AG04450 (cell line): ENCODE data around the gene TMEM154. TPM values are rescaled to one million over a fixed set of nuclear protein-coding genes. Genes with fewer than 3 reads are reported as not detected.

Experiments
- CTCF ChIA-PET: fragments of 300-600, 350-600 bp; formaldehyde crosslinking; extraction: SDS; loops from one replicate; lab custom pipeline; 2022; ENCODE audit warnings: antibody characterized with exemption, inconsistent platforms; lab: Charles Lee
- POLR2A ChIA-PET: fragments of 350-600 bp; formaldehyde crosslinking; extraction: SDS; loops from one replicate; lab custom pipeline; 2021; ENCODE audit warnings: antibody characterized with exemption, inconsistent platforms; lab: Yijun Ruan, JAX
- DNase-seq: peaks from one replicate; pipeline ENCODE4 v3.0.0-alpha.2; 2011; ENCODE audit warnings: low read depth, low spot score
- H3K27ac ChIP-seq: one replicate; pipeline ENCODE4 v1.5.1; 2012; ENCODE audit warnings: low read depth, low read length, control low read depth
- H3K27me3 ChIP-seq: one replicate; pipeline ENCODE4 v1.6.0; 2012; ENCODE audit warnings: low read length; ENCODE audit not compliant: control insufficient read depth, insufficient read depth
- H3K4me3 ChIP-seq: 2 replicates; pipeline ENCODE4 v1.5.1; 2011; ENCODE audit warnings: mild to moderate bottlenecking, low read depth, low read length, control low read depth
- H3K9me3 ChIP-seq: 2 replicates; pipeline ENCODE4 v1.5.1; 2012; ENCODE audit warnings: low read length; ENCODE audit not compliant: control insufficient read depth, insufficient read depth
- polyA plus RNA-seq: library from polyadenylated mRNA; depleted of rRNA; stranded (reverse); fragments of >200 nt; gene quantifications from 2 replicates; pipeline ENCODE4 v1.2.3, GENCODE V29; 2011
- TF ChIP-seq, protein P1 (sequence below): IDR thresholded peaks from 2 replicates; pipeline ENCODE4 v1.5.1; 2011; ENCODE audit warnings: low read depth, low read length, control low read depth, inconsistent platforms

The TMEM154 gene
- polyA plus RNA-seq, 1 experiment: 0.63 TPM

DNA sequence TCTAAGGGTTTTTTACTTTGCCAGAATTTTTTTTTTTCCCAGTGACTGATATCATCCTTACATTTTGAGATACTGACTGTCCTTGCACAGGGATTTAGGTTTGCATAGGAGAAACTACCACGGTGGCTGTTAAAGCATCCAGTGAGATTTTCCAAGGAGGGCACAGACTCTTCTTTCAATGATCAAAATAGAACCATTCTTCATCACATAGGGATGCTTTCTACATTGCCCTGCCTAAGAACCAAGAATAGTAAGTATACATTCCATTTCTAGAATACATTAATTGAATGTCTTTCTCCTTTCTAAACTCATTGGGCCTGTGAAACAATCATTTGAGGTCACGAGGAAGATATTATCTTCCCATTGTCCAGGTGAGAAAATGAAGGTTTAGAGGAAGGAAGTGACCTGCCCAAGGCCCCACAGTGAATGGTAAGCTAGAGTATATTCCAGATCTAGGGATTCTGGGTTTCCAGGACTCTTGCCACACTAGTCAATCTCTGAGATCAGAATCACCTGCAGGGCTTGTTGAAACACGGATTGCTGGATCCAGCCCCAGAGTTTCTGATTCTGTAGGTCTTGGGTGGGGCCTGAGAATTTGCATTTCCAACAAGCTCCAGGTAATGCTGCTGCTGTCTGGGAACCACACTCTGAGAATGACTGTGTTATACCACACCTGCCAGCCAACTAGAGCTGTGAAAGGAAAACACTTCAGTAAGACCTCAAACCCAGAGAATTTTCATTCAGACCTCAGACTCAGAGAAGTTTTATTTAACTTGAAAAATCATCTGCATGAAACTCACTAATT is 17.7 kb upstream of the TMEM154 start:
- no peak overlapping the region for H3K4me3 ChIP-seq
- DNase-seq: no peak
- H3K27me3 ChIP-seq: peaks cover 17% of the 10 kb centered on the region
- TF ChIP-seq, protein P1, sequence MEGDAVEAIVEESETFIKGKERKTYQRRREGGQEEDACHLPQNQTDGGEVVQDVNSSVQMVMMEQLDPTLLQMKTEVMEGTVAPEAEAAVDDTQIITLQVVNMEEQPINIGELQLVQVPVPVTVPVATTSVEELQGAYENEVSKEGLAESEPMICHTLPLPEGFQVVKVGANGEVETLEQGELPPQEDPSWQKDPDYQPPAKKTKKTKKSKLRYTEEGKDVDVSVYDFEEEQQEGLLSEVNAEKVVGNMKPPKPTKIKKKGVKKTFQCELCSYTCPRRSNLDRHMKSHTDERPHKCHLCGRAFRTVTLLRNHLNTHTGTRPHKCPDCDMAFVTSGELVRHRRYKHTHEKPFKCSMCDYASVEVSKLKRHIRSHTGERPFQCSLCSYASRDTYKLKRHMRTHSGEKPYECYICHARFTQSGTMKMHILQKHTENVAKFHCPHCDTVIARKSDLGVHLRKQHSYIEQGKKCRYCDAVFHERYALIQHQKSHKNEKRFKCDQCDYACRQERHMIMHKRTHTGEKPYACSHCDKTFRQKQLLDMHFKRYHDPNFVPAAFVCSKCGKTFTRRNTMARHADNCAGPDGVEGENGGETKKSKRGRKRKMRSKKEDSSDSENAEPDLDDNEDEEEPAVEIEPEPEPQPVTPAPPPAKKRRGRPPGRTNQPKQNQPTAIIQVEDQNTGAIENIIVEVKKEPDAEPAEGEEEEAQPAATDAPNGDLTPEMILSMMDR: no peak
- H3K27ac ChIP-seq: no peak overlapping the region
- H3K9me3 ChIP-seq: no peaks in the 10 kb centered on the region
- ChIA-PET POLR2A (no interaction called here), CTCF (interaction anchor here (1.0 kb wide), 1 partner anchor 19 kb away, joined by 3 read pairs; no protein-coding TSS in a partner anchor)

DNA sequence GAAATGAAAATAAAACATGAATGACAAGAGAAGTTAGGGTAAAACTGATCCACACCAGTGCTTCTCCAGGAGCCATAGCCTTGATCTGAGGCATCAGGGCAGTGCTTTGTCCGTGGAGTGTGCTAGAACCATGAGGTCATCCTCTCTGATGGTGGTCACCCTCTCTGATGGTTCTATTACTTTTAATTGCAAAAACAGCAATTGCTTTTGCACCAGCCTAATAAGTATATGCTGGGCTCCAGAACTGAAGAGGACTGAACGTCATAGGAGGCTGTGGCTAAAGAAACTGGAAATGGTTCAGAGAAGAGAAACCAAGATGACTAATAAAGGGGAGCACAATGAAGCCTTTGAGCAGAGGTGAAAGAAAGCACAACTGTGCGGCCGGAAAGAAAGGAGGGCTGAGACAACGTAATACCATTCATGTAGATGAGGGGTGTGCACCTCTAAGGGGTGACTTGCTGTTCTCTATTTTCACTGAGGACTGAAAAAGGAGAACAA is 17.0 kb upstream of the TMEM154 start:
- H3K4me3 ChIP-seq: no peak overlapping the region
- TF ChIP-seq, protein P1: no peak
- H3K27me3 ChIP-seq: peaks cover 20% of the 10 kb centered on the region
- DNase-seq: no peak
- H3K27ac ChIP-seq: no peak overlapping the region
- ChIA-PET POLR2A (no interaction called here), CTCF (no interaction called here)
- H3K9me3 ChIP-seq: no peaks in the 10 kb centered on the region

DNA sequence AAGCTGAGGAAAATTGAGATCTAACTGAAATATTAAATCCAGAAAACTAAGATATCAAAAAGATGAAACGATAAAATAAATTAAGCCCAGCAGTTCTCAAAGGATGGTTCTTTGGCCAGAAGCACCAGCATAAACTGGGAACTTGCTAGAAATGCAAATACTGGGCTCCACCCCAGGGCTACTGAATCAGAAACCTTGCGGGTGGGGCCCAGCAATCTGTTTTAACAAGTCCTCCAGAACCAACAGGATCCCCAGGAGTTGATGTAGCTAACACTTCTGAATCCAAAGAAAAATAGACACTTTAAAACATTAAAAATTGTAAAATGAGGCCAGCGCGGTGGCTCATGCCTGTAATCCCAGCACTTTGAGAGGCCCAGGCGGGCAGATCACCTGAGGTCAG is 14.1 kb upstream of the TMEM154 start:
- Histone ChIP-seq H3K9me3 (no peaks in the 10 kb centered on the region), H3K4me3 (no peak overlapping the region), H3K27ac (no peak overlapping the region), H3K27me3 (peaks cover 10% of the 10 kb centered on the region)
- TF ChIP-seq, protein P1: no peak
- DNase-seq: no peak
- CTCF ChIA-PET: no interaction called here
- POLR2A ChIA-PET: no interaction called here

DNA sequence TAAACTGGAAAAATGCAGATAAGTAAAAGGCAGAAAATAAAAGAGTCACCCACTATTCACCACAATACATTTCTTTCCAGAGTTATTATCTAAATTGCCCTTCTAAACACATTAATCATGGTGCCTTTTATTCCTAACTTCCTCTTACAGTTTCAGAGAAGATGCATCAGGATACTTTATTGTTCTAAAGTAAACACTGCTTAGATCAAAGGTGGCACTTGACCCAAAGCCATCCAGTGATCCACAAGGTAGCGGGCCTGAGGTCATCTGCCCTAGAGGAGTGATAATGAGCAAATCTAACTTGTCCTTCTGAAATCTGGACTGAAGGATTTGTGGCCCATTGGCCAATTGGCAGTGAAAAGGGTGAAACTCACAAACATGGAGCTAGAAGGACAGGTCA is 12.0 kb upstream of the TMEM154 start:
- Histone ChIP-seq H3K27ac (no peak overlapping the region), H3K27me3 (peaks cover 12% of the 10 kb centered on the region), H3K4me3 (no peak overlapping the region), H3K9me3 (no peaks in the 10 kb centered on the region)
- no peak for DNase-seq
- TF ChIP-seq, protein P1: no peak
- ChIA-PET POLR2A (no interaction called here), CTCF (no interaction called here)
